WERI-Rb-1 (cell line): ENCODE data around the gene WDR48.

ENCODE experiments used
- DNase-seq: peaks from one replicate; pipeline ENCODE4 v3.0.0-alpha.2; 2020
- H3K27ac ChIP-seq: fragments of 250-450 bp; sonication (Bioruptor Pico); 2 replicates; pipeline ENCODE4 v1.5.1; 2020; ENCODE audit warnings: mild to moderate bottlenecking, moderate library complexity
- H3K27me3 ChIP-seq: fragments of 250-450 bp; sonication (Bioruptor Pico); 2 replicates; pipeline ENCODE4 v1.5.1; 2021; ENCODE audit warnings: mild to moderate bottlenecking, low read depth, moderate library complexity; ENCODE audit not compliant: insufficient read depth, severe bottlenecking
- H3K36me3 ChIP-seq: fragments of 250-450 bp; sonication (Bioruptor Pico); 2 replicates; pipeline ENCODE4 v1.5.1; 2020; ENCODE audit warnings: mild to moderate bottlenecking, moderate library complexity
- H3K4me3 ChIP-seq: 2 replicates; pipeline ENCODE4 v1.5.1; 2011; ENCODE audit warnings: low read depth, mild to moderate bottlenecking, control low read depth, low read length
- H3K9me3 ChIP-seq: fragments of 250-450 bp; sonication (Bioruptor Pico); 2 replicates; pipeline ENCODE4 v1.5.1; 2021; ENCODE audit warnings: mild to moderate bottlenecking, moderate library complexity; ENCODE audit not compliant: severe bottlenecking
- CTCF ChIP-seq: IDR thresholded peaks from 2 replicates; pipeline ENCODE4 v1.5.1; 2011; ENCODE audit warnings: low read depth, mild to moderate bottlenecking, control low read depth, inconsistent platforms, low read length

WDR48 gene

DNA sequence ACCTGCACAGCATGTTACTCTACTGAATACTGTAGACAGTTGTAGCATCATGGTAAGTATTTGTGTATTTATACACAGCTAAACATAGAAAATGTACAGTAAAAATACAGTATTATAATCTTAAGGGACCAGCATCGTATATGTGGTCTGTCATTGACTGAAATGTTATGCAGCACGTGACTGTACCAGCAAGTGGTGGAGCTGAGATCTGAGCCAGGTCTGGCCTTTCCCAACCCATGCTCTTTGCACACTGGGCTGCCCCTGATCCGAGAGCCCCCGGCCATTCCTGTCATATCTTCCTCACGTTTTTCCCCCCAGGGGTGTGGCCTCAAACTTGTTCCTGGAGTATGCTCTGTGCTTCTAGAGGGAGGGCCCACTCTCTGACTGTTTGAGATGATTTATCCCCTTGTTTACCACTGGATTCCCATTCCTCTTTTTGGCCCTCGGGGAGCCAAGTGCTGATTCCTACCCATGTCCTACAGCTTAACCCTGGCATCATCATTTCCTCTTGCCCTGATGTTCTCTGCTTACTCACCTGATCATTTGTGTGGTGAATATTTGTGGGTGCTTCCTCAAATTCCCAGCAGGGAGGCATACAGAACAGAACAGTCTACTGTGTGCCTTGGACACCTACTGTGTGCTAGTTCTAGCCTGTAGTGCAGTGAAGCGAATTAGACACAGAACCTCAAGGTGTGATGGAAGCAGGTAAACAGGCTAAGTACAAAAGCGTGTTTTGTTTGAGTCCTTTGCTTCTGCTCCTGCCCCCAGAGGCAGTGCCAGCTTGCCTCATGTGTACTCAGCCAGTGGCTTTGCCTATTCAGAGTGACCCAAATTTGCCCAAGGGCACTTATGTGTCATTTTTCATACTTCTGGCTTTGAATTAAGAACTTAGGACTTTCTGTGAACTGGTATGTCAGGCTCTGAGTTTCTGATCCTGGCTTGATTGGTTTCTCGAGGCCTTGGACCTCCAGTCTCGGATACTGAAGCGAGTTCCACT is 80.6 kb downstream of the WDR48 start:
- Histone ChIP-seq H3K4me3 (no peak overlapping the region), H3K27ac (no peak overlapping the region), H3K27me3 (no peaks in the 10 kb centered on the region), H3K36me3 (no peaks in the 10 kb centered on the region), H3K9me3 (no peaks in the 10 kb centered on the region)
- no peak for TF ChIP-seq CTCF
- DNase-seq = no peak

DNA sequence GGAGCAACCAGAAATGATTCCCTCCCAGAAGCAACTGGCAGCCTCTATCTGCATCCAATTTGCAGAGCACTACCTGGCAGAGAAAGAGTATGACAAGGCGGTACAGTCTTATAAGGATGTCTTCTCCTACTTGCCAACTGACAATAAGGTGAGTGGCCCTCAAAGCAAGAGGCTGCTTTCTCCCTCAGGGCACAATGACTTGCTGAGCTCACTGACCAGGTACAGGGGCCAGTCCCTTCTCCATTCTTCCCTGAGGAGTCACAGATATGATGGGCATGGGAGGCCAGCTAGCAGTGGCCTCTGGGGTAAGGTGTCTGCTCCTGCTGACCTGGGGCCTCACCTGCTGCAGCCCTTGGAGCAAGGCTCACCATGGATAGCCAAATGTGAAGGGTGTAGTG is 81.3 kb downstream of the WDR48 start:
- no peak for DNase-seq
- no peaks in the 10 kb centered on the region for H3K9me3 ChIP-seq
- H3K36me3 ChIP-seq = no peaks in the 10 kb centered on the region
- no peak for TF ChIP-seq CTCF
- no peak overlapping the region for H3K4me3 ChIP-seq
- no peak overlapping the region for H3K27ac ChIP-seq
- H3K27me3 ChIP-seq = no peaks in the 10 kb centered on the region

DNA sequence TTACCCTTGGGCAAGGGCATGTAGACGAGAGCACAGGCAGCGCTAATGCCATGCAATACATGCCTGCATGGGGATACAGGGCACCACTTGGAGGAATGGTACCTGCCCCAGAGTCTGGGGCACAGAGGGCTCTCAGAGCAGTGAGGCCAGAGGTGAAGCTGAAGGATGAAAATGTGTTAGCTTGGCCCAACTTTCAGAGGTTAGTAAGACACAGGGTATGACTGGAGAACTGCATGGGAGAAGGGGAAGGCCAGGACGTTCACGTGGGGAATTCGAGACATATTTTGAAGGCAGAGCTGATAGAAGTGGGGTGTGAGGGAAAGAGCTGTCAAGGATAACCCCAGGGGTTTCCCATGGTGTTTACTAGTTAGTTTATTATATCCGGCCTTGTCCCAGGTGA is 82.0 kb downstream of the WDR48 start:
- Histone ChIP-seq H3K36me3 (no peaks in the 10 kb centered on the region), H3K27ac (no peak overlapping the region), H3K9me3 (no peaks in the 10 kb centered on the region), H3K27me3 (no peaks in the 10 kb centered on the region), H3K4me3 (no peak overlapping the region)
- no peak for TF ChIP-seq CTCF
- DNase-seq = no peak

DNA sequence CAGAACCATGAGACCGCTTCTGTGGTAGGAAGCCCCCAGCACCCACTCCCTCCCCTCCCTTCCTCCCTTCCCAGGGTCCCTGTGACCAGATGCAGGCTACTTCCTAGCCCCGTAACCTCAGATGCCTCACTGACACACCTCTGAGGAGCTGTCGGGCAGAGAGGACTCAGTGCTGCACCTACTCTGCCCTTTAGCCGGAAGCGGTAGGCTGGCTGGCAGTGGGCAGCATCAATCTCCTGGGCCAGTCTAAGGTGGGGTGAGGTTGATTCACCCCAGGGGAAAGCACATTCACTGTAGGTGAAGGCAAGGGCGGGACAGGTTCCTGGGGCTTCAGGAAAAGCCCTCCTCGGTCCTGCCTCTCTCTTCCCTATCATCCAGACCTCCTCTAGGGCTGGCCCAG is 82.5 kb downstream of the WDR48 start:
- H3K27me3 ChIP-seq = no peaks in the 10 kb centered on the region
- no peaks in the 10 kb centered on the region for H3K36me3 ChIP-seq
- DNase-seq = no peak
- TF ChIP-seq CTCF = no peak
- no peak overlapping the region for H3K27ac ChIP-seq
- no peak overlapping the region for H3K4me3 ChIP-seq
- H3K9me3 ChIP-seq = no peaks in the 10 kb centered on the region

GRCh38 chr3:39135170-39135805 is 83.5 kb downstream of the WDR48 start:
- TF ChIP-seq CTCF = no peak
- Histone ChIP-seq H3K4me3 (no peak overlapping the region), H3K27ac (no peak overlapping the region), H3K27me3 (no peaks in the 10 kb centered on the region), H3K9me3 (no peaks in the 10 kb centered on the region), H3K36me3 (no peaks in the 10 kb centered on the region)
- DNase-seq = no peak
